HCT116 (cell line): Measurements from ENCODE around the gene COBLL1. TPM values are rescaled to one million over a fixed set of nuclear protein-coding genes. Genes with fewer than 3 reads are reported as not detected.

Source experiments
- ATAC-seq: fragments of 200-7000 bp; cut with Tn5 transposase; 2 replicates; pipeline ENCODE4 v1.9.1; 2020; ENCODE audit warnings: mild to moderate bottlenecking, moderate library complexity
- BruUV-seq: library from RNA; stranded (reverse); fragments of 400-500 nt; replicated peaks from 2 replicates; lab custom pipeline; 2021; lab: Mats Ljungman, UMichigan
- CTCF ChIA-PET: fragments of 300-600 bp; sonication (Branson Sonifier 250); formaldehyde crosslinking; loops from one replicate; lab custom pipeline; 2021; ENCODE audit warnings: antibody characterized with exemption; lab: Charles Lee
- POLR2A ChIA-PET: fragments of 300-600, 350-600 bp; sonication (Branson Sonifier 250); formaldehyde crosslinking; loops from one replicate; lab custom pipeline; 2021; ENCODE audit warnings: antibody characterized with exemption; lab: Charles Lee
- RAD21 ChIA-PET, 2 experiments: fragments of 300-600 bp; sonication (Branson Sonifier 250); formaldehyde crosslinking; loops; one replicate each; lab custom pipeline; 2023; ENCODE audit warnings: low total read pairs in 2 of 2; ENCODE audit not compliant: uncharacterized antibody in 2 of 2, unreplicated experiment in 2 of 2, low non-redundant PET in 1 of 2; lab: Charles Lee
- DNase-seq: peaks from one replicate; pipeline ENCODE4 v3.0.0-alpha.2; 2010; ENCODE audit warnings: low read depth, low spot score
- H2AFZ ChIP-seq: fragments of 200-600 bp; shearing (Covaris generic), sonication (generic); 2 replicates; pipeline ENCODE4 v1.6.1; 2017; ENCODE audit warnings: low read depth, mixed run types, mixed read lengths, antibody characterized with exemption, low read length; ENCODE audit not compliant: poor library complexity, severe bottlenecking
- H3K27ac ChIP-seq: 2 replicates; pipeline ENCODE4 v1.5.1; 2012; ENCODE audit warnings: low read depth, low read length
- H3K27me3 ChIP-seq: fragments of 200-600 bp; sonication (generic); 2 replicates; pipeline ENCODE4 v1.6.1; 2016; ENCODE audit warnings: mixed run types, low read length, mixed read lengths; ENCODE audit not compliant: insufficient read depth
- H3K36me3 ChIP-seq, 2 experiments: fragments of 200-500 bp in 1 of 2; fragments of 200-600 bp in 1 of 2; sonication (Bioruptor generic) in 1 of 2; sonication (generic) in 1 of 2; 2 replicates each; pipeline versions ENCODE4 v1.5.1 to v1.6.1; 2014 to 2016; ENCODE audit warnings: low read length in 2 of 2, inconsistent platforms in 1 of 2, mixed read lengths in 1 of 2, mixed run types in 1 of 2; ENCODE audit not compliant: insufficient read depth in 2 of 2, control insufficient read depth in 1 of 2
- H3K4me1 ChIP-seq, 2 experiments: fragments of 200-600 bp in 1 of 2; sonication (generic) in 1 of 2; 2 replicates each; pipeline versions ENCODE4 v1.5.1 to v1.6.1; 2012 to 2017; ENCODE audit warnings: low read length in 2 of 2, inconsistent platforms in 1 of 2, mild to moderate bottlenecking in 1 of 2, mixed read lengths in 1 of 2, mixed run types in 1 of 2, moderate library complexity in 1 of 2; ENCODE audit not compliant: insufficient read depth in 2 of 2, control insufficient read depth in 1 of 2
- H3K4me2 ChIP-seq: fragments of 200-600 bp; sonication (generic); 2 replicates; pipeline ENCODE4 v1.6.1; 2017; ENCODE audit warnings: mixed run types, low read length, mixed read lengths
- H3K4me3 ChIP-seq, 2 experiments: fragments of 200-600 bp in 1 of 2; sonication (generic) in 1 of 2; replicated peaks in 1 of 2; 2 replicates each; pipeline ENCODE4 v1.5.1; 2011 to 2016; ENCODE audit warnings: low read length in 2 of 2, control low read depth in 1 of 2, low read depth in 1 of 2, mild to moderate bottlenecking in 1 of 2, mixed read lengths in 1 of 2, mixed run types in 1 of 2
- H3K79me2 ChIP-seq: fragments of 200-600 bp; sonication (generic); 2 replicates; pipeline ENCODE4 v1.6.1; 2017; ENCODE audit warnings: mild to moderate bottlenecking, mixed run types, low read length, moderate library complexity, mixed read lengths; ENCODE audit not compliant: insufficient read depth
- H3K9ac ChIP-seq: fragments of 200-600 bp; sonication (generic); 2 replicates; pipeline ENCODE4 v1.6.1; 2016; ENCODE audit warnings: low read length, mixed read lengths
- H3K9me2 ChIP-seq: fragments of 200-600 bp; sonication (generic), shearing (Covaris generic); 2 replicates; pipeline ENCODE4 v1.6.1; 2017; ENCODE audit warnings: mixed run types, mild to moderate bottlenecking, moderate library complexity; ENCODE audit not compliant: insufficient read depth
- H3K9me3 ChIP-seq, 2 experiments: fragments of 200-500 bp in 1 of 2; fragments of 200-600 bp in 1 of 2; sonication (Bioruptor generic) in 1 of 2; sonication (generic) in 1 of 2; 2 replicates each; pipeline ENCODE4 v1.6.1; 2014 to 2017; ENCODE audit warnings: low read length in 2 of 2, mixed read lengths in 2 of 2, inconsistent platforms in 1 of 2, low read depth in 1 of 2, mild to moderate bottlenecking in 1 of 2, mixed run types in 1 of 2, moderate library complexity in 1 of 2; ENCODE audit not compliant: control insufficient read depth in 1 of 2, insufficient read depth in 1 of 2
- H4K20me1 ChIP-seq: fragments of 200-600 bp; sonication (generic), shearing (Covaris generic); 2 replicates; pipeline ENCODE4 v1.6.1; 2017; ENCODE audit warnings: mixed run types, mild to moderate bottlenecking, moderate library complexity; ENCODE audit not compliant: insufficient read depth
- ATF3 ChIP-seq: IDR thresholded peaks from 2 replicates; pipeline ENCODE4 v1.6.1; 2012
- CBX3 ChIP-seq: IDR thresholded peaks from 2 replicates; pipeline ENCODE4 v1.6.1; 2012; ENCODE audit warnings: low read depth
- ELF1 ChIP-seq: IDR thresholded peaks from 2 replicates; pipeline ENCODE4 v1.6.1; 2012; ENCODE audit warnings: low read depth, borderline replicate concordance
- EZH2phosphoT487 ChIP-seq: fragments of 200-600 bp; IDR thresholded peaks from 2 replicates; pipeline ENCODE4 v1.6.1; 2018; ENCODE audit warnings: antibody characterized with exemption, borderline replicate concordance
- JUND ChIP-seq: IDR thresholded peaks from 2 replicates; pipeline ENCODE4 v1.6.1; 2012
- POLR2A ChIP-seq: IDR thresholded peaks from 2 replicates; pipeline ENCODE4 v1.7.0; 2011; ENCODE audit warnings: borderline replicate concordance; ENCODE audit not compliant: insufficient read depth, insufficient read length; ENCODE audit errors: extremely low read depth
- POLR2AphosphoS5 ChIP-seq: IDR thresholded peaks from 2 replicates; pipeline ENCODE4 v1.6.1; 2011; ENCODE audit warnings: mild to moderate bottlenecking, low read depth, low read length, moderate library complexity
- TCF7L2 ChIP-seq: IDR thresholded peaks from 2 replicates; pipeline ENCODE4 v1.7.0; 2011; ENCODE audit warnings: borderline replicate concordance, inconsistent platforms; ENCODE audit not compliant: insufficient read depth, insufficient read length; ENCODE audit errors: extremely low read depth
- ZBTB33 ChIP-seq: IDR thresholded peaks from 2 replicates; pipeline ENCODE4 v1.6.1; 2011; ENCODE audit warnings: mild to moderate bottlenecking, low read length, moderate library complexity; ENCODE audit not compliant: insufficient replicate concordance; ENCODE audit errors: extremely low read depth
- ZNF274 ChIP-seq: fragments of 200-500 bp; sonication (Bioruptor generic); IDR thresholded peaks from 2 replicates; pipeline ENCODE4 v1.6.1; 2014; ENCODE audit warnings: mild to moderate bottlenecking, low read depth, low read length, inconsistent platforms
- intact Hi-C: fragments of 100-400 bp; cut with micrococcal nuclease; formaldehyde crosslinking; loops from 2 replicates; pipeline ENCODE4 v1.10.0; 2022
- total RNA-seq: library from RNA; stranded (reverse); gene quantifications from one replicate; pipeline ENCODE4 v1.2.1, GENCODE V29; 2021; ENCODE audit not compliant: unreplicated experiment
- TF ChIP-seq, protein P1 (sequence below): IDR thresholded peaks from 2 replicates; pipeline ENCODE4 v1.6.1; 2012
- TF ChIP-seq, protein P2 (sequence below): IDR thresholded peaks from 2 replicates; pipeline ENCODE4 v1.6.1; 2012; ENCODE audit warnings: low read depth
- TF ChIP-seq, protein P3 (sequence below), 3 experiments: fragments of 200-600 bp in 1 of 3; sonication (generic) in 1 of 3; IDR thresholded peaks in 2 of 3; conservative IDR thresholded peaks in 1 of 3; 2 replicates each; pipeline ENCODE4 v1.5.1; 2012 to 2017; ENCODE audit warnings: low read depth in 2 of 3, low read length in 2 of 3, antibody characterized with exemption in 1 of 3, borderline replicate concordance in 1 of 3, control low read depth in 1 of 3, mild to moderate bottlenecking in 1 of 3, mixed read lengths in 1 of 3, mixed run types in 1 of 3, moderate library complexity in 1 of 3; ENCODE audit not compliant: insufficient read depth in 1 of 3

The COBLL1 gene
- total RNA-seq, 1 experiment from 2014 or later: 3.6 TPM

DNA sequence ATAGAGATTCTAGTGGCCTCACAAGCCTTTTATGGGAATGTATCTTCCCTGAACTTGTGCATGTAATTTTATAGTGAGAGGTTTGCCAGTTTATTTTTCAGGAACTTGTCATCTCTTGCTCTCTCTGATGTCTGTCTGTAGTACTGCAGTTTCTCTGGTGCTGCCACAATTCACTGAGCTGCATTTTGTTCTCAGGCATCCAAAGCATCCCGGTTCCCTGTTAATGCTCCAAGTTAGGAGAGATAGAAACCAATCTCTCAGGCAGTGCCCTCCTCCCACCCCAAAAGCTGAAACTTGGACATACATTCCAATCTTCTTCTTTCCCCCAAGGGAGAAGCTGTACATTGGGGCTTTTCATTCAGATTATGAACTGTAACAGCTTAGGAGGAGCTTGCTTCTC, 190.3 kb downstream of the COBLL1 start:
- no TSS peak for BruUV-seq
- ChIA-PET POLR2A (no interaction called here), CTCF (no interaction called here), RAD21 (no interaction called here)
- Histone ChIP-seq H3K4me1 (no peaks in the 10 kb centered on the region; a peak in 1 of 4 replicates), H3K4me2 (no peak overlapping the region), H2AFZ (no peak overlapping the region), H3K27ac (no peak overlapping the region), H4K20me1 (no peaks in the 10 kb centered on the region), H3K9me3 (no peaks in the 10 kb centered on the region), H3K4me3 (no peak overlapping the region), H3K9me2 (no peaks in the 10 kb centered on the region), H3K27me3 (no peaks in the 10 kb centered on the region), H3K36me3 (no peaks in the 10 kb centered on the region), H3K79me2 (no peaks in the 10 kb centered on the region), H3K9ac (no peak overlapping the region)
- intact Hi-C loops: no loop called here
- ATAC-seq: no peak
- TF ChIP-seq, protein P1, sequence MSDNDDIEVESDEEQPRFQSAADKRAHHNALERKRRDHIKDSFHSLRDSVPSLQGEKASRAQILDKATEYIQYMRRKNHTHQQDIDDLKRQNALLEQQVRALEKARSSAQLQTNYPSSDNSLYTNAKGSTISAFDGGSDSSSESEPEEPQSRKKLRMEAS: no peak
- TF ChIP-seq ELF1 (no peak), EZH2phosphoT487 (no peak), ZNF274 (no peak), ZBTB33 (no peak), TCF7L2 (no peak), ATF3 (no peak), POLR2A (no peak), POLR2AphosphoS5 (no peak), CBX3 (no peak), JUND (no peak)
- TF ChIP-seq, protein P2, sequence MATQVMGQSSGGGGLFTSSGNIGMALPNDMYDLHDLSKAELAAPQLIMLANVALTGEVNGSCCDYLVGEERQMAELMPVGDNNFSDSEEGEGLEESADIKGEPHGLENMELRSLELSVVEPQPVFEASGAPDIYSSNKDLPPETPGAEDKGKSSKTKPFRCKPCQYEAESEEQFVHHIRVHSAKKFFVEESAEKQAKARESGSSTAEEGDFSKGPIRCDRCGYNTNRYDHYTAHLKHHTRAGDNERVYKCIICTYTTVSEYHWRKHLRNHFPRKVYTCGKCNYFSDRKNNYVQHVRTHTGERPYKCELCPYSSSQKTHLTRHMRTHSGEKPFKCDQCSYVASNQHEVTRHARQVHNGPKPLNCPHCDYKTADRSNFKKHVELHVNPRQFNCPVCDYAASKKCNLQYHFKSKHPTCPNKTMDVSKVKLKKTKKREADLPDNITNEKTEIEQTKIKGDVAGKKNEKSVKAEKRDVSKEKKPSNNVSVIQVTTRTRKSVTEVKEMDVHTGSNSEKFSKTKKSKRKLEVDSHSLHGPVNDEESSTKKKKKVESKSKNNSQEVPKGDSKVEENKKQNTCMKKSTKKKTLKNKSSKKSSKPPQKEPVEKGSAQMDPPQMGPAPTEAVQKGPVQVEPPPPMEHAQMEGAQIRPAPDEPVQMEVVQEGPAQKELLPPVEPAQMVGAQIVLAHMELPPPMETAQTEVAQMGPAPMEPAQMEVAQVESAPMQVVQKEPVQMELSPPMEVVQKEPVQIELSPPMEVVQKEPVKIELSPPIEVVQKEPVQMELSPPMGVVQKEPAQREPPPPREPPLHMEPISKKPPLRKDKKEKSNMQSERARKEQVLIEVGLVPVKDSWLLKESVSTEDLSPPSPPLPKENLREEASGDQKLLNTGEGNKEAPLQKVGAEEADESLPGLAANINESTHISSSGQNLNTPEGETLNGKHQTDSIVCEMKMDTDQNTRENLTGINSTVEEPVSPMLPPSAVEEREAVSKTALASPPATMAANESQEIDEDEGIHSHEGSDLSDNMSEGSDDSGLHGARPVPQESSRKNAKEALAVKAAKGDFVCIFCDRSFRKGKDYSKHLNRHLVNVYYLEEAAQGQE: no peak
- TF ChIP-seq, protein P3, sequence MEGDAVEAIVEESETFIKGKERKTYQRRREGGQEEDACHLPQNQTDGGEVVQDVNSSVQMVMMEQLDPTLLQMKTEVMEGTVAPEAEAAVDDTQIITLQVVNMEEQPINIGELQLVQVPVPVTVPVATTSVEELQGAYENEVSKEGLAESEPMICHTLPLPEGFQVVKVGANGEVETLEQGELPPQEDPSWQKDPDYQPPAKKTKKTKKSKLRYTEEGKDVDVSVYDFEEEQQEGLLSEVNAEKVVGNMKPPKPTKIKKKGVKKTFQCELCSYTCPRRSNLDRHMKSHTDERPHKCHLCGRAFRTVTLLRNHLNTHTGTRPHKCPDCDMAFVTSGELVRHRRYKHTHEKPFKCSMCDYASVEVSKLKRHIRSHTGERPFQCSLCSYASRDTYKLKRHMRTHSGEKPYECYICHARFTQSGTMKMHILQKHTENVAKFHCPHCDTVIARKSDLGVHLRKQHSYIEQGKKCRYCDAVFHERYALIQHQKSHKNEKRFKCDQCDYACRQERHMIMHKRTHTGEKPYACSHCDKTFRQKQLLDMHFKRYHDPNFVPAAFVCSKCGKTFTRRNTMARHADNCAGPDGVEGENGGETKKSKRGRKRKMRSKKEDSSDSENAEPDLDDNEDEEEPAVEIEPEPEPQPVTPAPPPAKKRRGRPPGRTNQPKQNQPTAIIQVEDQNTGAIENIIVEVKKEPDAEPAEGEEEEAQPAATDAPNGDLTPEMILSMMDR (IDR thresholded peaks at IDR 0.05 in 2 of 3, conservative IDR thresholded peaks at IDR 0.05 in 1 of 3; ENCODE audit: borderline replicate concordance in 1 of 3, insufficient read depth in 1 of 3, low read depth in 2 of 3, low read length in 2 of 3): no peak
- no peak for DNase-seq
